Adrenal gland (tissue), 12 donors: ENCODE results near the gene TRIO. TPM values are rescaled to one million over a fixed set of nuclear protein-coding genes. Genes with fewer than 3 reads are reported as not detected.

Experiments used
- DNase-seq, 7 donors: peaks; one replicate each; pipeline ENCODE4 v3.0.0-alpha.2; 2019 to 2020
- H3K27ac ChIP-seq, 5 donors: fragments of 200-600 bp; sonication (generic) in 4 of 5; 1 replicate in 3 of 5; 2 replicates in 2 of 5; pipeline versions ENCODE4 v1.5.1 to v1.8.0; 2016 to 2020; ENCODE audit warnings: mild to moderate bottlenecking in 1 of 5
- H3K27me3 ChIP-seq: fragments of 200-600 bp; 2 replicates; pipeline ENCODE4 v1.8.0; 2021
- H3K36me3 ChIP-seq, 2 donors: fragments of 200-600 bp; replicated peaks in 1 of 2; 1 replicate in 1 of 2; 2 replicates in 1 of 2; pipeline versions ENCODE4 v1.5.1 to v1.8.0; 2018 to 2022
- H3K4me1 ChIP-seq, 2 donors: fragments of 200-600 bp; replicated peaks in 1 of 2; 1 replicate in 1 of 2; 2 replicates in 1 of 2; pipeline versions ENCODE4 v1.5.1 to v1.8.0; 2018 to 2021
- H3K4me3 ChIP-seq, 4 donors: fragments of 200-600 bp; sonication (generic) in 3 of 4; one replicate each; pipeline ENCODE4 v1.5.1; 2016 to 2018
- H3K9me3 ChIP-seq, 3 donors: fragments of 200-600 bp; sonication (generic) in 1 of 3; replicated peaks in 1 of 3; 1 replicate in 2 of 3; 2 replicates in 1 of 3; pipeline versions ENCODE4 v1.5.1 to v1.8.0; 2016 to 2021
- CTCF ChIP-seq, 6 experiments: fragments of 450-650 bp in 4 of 6; fragments of 200-600 bp in 2 of 6; sonication (generic) in 1 of 6; IDR thresholded peaks; 1 replicate in 5 of 6; 2 replicates in 1 of 6; pipeline versions ENCODE4 v1.5.1 to v1.8.0; 2016 to 2021; ENCODE audit warnings: antibody characterized with exemption in 6 of 6, mild to moderate bottlenecking in 2 of 6, moderate library complexity in 1 of 6
- POLR2A ChIP-seq, 2 donors: fragments of 450-650 bp; IDR thresholded peaks; one replicate each; pipeline ENCODE4 v1.6.1; 2017; ENCODE audit warnings: antibody characterized with exemption in 2 of 2, mild to moderate bottlenecking in 2 of 2, moderate library complexity in 1 of 2
- WGBS, 4 donors: extraction: QIAGEN DNeasy Blood & Tissue Kit in 2 of 4; methylation state at CpG; one replicate each; pipeline versions ENCODE4 v1.1.5 to v1.1.7; 2013 to 2017; 5-methylcytosine and 5-hydroxymethylcytosine counted together
- intact Hi-C, 2 donors: fragments of 100-400 bp; cut with DNase I; formaldehyde crosslinking; loops; one replicate each; pipeline versions ENCODE4 v1.14.1 to v1.15.0; 2022 to 2023
- polyA plus RNA-seq, 3 donors: library from polyadenylated mRNA; stranded (reverse); fragments of 200-250 nt in 2 of 3; fragments of 350-450 nt in 1 of 3; fragmentation: Illumina TruSeq in 1 of 3; extraction: RNeasy Lipid Tissue Mini Kit (QIAGEN cat#74804) in 1 of 3; gene quantifications; one replicate each; pipeline ENCODE4 v1.2.3, GENCODE V29; 2013 to 2014
- total RNA-seq, 9 donors: library from RNA; depleted of rRNA in 4 of 9; stranded (reverse); fragments of >200 nt in 4 of 9; fragments of 120-200 nt in 1 of 9; fragmentation: NEBNext Ultra II Directional in 1 of 9; extraction: Animal tissue kit (Norgen Biotek cat#: 25700) in 1 of 9; gene quantifications; one replicate each; pipeline versions ENCODE4 v1.1.0 to v1.2.4, GENCODE V29; 2013 to 2023
- donor health status: healthy with polysubstance abuse.
- donor health status: Bipolar disorder and iron deficiency.
- donor health status: DM: yes; HTN: yes; CAD: no.
- donor health status: DM: no; HTN: no; CAD: no.
- donor health status: DM: no; HTN: no; CAD: no.
- donor health status: DM: yes; HTN: yes; CAD: no.

Gene TRIO
- total and polyA plus RNA-seq, 12 donors: 27.3 to 109 (median 72.4) TPM

GRCh38 chr5:14504332-14504727, 361.2 kb downstream of the TRIO start:
- Histone ChIP-seq H3K9me3 (no peaks in the 10 kb centered on the region), H3K27me3 (no peaks in the 10 kb centered on the region), H3K4me3 (no peak overlapping the region), H3K36me3 (peaks cover 0 to 60% of the 10 kb centered on the region in 2 donors), H3K27ac (no peak overlapping the region), H3K4me1 (no peaks in the 10 kb centered on the region)
- TF ChIP-seq POLR2A (IDR thresholded peaks at IDR 0.05) (no peak), CTCF (IDR thresholded peaks at IDR 0.05) (no peak)
- peak in 1 of 7 donors; percentile 42 for DNase-seq
- intact Hi-C loops: no loop called here
- 92 to 98% (median 94%) methylated on average over 4 to 8 of the region's 8 CpGs for WGBS, 4 donors

GRCh38 chr5:14504816-14505215, 361.7 kb downstream of the TRIO start:
- DNase-seq: no peak
- no peak overlapping the region for H3K4me3 ChIP-seq
- no peaks in the 10 kb centered on the region for H3K9me3 ChIP-seq
- no peaks in the 10 kb centered on the region for H3K4me1 ChIP-seq
- H3K27me3 ChIP-seq: no peaks in the 10 kb centered on the region
- TF ChIP-seq CTCF (IDR thresholded peaks at IDR 0.05) (no peak), POLR2A (IDR thresholded peaks at IDR 0.05) (no peak)
- peaks cover 0 to 55% of the 10 kb centered on the region in 2 donors for H3K36me3 ChIP-seq
- H3K27ac ChIP-seq: no peak overlapping the region
- WGBS, 4 donors: 93 to 96% (median 94%) methylated on average over 8 to 11 of the region's 11 CpGs
- intact Hi-C loops: no loop called here

- Histone ChIP-seq H3K36me3 (peaks cover 0 to 49% of the 10 kb centered on the region in 2 donors), H3K9me3 (no peaks in the 10 kb centered on the region), H3K4me3 (no peak overlapping the region), H3K27ac (no peak overlapping the region), H3K27me3 (no peaks in the 10 kb centered on the region), H3K4me1 (no peaks in the 10 kb centered on the region)
- intact Hi-C loops: no loop called here
- WGBS, 4 donors: 83 to 92% (median 87%) methylated on average over 19 to 23 of the region's 23 CpGs
- no peak for DNase-seq
- TF ChIP-seq POLR2A (IDR thresholded peaks at IDR 0.05) (no peak), CTCF (IDR thresholded peaks at IDR 0.05) (no peak)
Measured at GRCh38 chr5:14505310-14506139, 362.4 kb downstream of the TRIO start.

- Histone ChIP-seq H3K4me3 (no peak overlapping the region), H3K36me3 (peaks cover 0 to 48% of the 10 kb centered on the region in 2 donors), H3K4me1 (no peaks in the 10 kb centered on the region), H3K27ac (no peak overlapping the region), H3K27me3 (no peaks in the 10 kb centered on the region), H3K9me3 (no peaks in the 10 kb centered on the region)
- TF ChIP-seq POLR2A (IDR thresholded peaks at IDR 0.05) (no peak), CTCF (IDR thresholded peaks at IDR 0.05) (no peak)
- WGBS, 4 donors: 74 to 86% (median 80%) methylated on average over 7 of the region's 7 CpGs
- no peak for DNase-seq
- intact Hi-C loops: no loop called here
Measured at GRCh38 chr5:14506140-14506538, 363.0 kb downstream of the TRIO start.
